Smooth muscle cell of the coronary artery (primary cell): ENCODE results near the gene SLC17A7. TPM values are rescaled to one million over a fixed set of nuclear protein-coding genes. Genes with fewer than 3 reads are reported as not detected.

Source experiments
- total RNA-seq: library from RNA; depleted of rRNA; stranded (reverse); fragments of >200 nt; gene quantifications from 2 replicates; pipeline ENCODE4 v1.2.3, GENCODE V29; 2014; ENCODE audit warnings: low replicate concordance

SLC17A7 gene
- 0.08 and 0.12 TPM in 2 replicates for total RNA-seq

DNA sequence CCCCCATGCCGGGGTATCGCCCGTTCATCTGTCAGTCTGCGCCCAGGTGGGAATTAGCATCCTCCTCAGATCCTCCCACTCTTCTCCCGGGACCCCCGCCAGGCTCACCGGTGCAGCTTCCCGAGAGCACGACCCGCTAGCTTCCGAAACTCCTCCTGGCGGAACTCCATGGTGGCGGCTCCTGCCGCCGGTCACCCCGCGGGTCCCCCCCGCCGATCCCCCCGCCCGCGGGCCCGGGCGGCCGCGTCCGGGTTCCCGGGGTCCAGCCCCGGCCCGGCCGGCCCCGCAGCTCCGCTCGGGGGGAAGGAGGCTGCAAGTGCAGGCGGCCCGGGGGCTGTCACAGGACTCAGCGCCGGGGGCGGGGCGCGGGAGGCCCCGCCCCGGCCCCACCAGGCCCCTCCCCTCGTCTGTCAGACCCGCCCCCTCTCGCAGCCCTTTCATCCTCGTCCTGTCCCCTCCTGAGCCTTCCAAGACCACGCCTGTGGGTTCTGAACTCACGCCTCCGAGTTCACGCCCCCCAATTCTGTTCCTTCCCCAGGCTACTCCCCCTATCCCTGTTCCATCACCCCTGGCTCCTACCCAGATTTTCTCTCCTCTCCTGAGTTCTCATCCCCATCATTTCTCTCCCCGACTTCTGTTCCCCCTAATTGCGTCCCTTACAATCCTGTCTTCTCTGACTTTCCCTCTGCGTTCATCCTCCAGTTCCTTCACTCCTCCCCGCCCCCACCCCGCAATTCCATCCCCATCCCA is at the start of gene SLC17A7:
Gene SLC17A7, minus strand, starts transcription at position 318 of the 750 bp plus-strand sequence. Its CDS starts 148 bp downstream, at position 170.

DNA sequence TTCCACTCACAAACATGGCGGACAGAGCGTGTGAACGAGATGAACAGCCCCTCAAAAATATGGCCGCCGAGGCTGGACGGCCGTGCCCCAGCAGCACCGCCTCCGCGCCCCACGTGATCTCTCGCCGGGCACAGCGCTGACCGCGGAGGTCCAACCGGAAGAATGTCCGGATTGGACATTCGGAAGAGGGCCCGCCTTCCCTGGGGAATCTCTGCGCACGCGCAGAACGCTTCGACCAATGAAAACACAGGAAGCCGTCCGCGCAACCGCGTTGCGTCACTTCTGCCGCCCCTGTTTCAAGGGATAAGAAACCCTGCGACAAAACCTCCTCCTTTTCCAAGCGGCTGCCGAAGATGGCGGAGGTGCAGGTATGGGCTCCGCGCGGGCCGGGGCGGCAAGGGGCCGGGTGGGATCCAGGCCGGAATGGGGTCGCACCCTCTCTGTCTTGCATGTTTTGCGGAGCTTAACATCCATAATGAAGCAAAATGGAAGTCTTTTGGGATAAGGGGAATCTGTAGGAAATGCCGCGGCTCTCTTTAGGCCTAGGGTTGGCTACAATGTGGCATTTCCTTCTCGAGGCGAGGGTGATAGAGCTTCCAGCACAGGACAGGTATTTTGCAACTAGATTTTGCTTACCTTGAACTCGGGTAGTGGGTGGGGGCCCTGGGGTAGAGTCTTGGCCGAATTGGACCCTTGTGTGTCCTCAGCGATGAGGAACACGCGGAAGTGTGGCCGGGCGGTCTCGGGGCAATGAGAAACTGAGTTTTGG is 46.1 kb upstream of the SLC17A7 start, which contains the start of gene RPL13A:
Gene RPL13A, plus strand, starts transcription at position 332 of the 769 bp plus-strand sequence. Its CDS starts 22 bp downstream, at position 354.

DNA sequence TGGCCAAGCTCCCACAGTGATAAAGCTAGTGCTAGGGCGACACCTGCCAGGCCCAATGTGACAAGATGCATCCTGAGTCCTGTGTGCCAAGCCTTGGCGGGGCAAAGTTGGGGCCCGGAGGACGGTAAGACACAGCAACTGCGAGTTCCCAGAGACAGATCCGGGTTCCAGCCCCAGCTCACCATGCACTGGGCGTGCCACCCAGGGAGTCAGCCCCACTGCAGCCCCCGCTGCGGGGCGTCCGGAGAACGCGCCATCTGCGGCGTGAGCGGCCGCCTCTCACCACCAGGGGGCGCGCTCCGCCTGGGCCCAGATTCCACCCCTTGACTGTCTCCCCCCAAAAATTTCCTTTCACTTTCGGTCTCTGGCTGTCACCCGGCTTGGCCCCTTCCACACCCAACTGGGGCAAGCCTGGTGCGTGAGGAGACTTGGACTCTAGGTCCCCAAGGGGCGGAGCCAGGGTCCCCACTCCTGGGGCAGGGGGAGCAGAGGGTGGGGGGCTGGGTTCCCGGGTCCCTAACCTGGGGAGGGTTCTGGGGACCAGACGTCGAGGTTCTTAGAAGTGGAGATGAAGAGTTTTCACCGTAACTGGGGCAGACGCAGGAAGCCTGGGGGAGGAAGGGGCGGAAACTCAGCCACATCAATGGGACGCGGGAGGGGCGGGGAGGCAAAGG is 32.7 kb upstream of the SLC17A7 start, which contains the start of gene FLT3LG:
Gene FLT3LG, plus strand, starts transcription at position 348 of the 674 bp plus-strand sequence. CDS start 425 bp downstream, outside the sequence.

DNA sequence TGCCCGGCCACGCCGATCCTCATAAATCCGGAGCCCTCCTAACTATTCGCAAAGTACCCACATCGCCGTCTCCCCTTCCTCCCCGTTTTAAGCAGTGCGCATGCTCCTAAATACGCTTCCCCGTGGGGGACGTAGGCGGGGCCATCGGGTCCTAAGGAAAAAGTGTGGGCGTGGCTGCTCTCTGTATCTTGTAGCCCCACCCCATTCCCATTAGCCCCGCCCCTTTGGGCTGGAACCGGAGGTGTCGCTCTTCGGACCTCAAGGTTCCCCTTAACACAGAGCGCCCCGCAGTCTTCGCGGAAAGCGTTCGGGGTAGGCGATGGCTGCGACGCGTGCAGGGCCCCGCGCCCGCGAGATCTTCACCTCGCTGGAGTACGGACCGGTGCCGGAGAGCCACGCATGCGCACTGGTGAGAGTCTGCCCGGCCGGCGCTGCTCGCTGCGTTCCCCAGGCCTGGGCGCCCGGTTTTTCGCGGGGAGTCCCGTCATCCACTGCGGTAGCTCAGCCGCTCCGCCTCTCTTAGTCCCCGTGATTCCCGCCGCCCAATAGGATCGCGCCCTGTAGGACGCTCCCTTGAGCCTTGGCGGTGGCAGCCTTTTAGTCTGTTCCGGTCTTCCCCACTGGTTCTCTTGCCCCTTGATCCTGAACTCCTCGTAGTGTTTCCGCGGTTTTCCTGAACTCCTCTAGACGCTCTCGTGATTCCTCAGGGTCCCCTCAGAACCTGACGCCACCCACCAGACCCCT is 11.9 kb upstream of the SLC17A7 start, which contains the start of gene ALDH16A1:
Gene ALDH16A1, plus strand, starts transcription at position 213 of the 744 bp plus-strand sequence. Its CDS starts 107 bp downstream, at position 320.

DNA sequence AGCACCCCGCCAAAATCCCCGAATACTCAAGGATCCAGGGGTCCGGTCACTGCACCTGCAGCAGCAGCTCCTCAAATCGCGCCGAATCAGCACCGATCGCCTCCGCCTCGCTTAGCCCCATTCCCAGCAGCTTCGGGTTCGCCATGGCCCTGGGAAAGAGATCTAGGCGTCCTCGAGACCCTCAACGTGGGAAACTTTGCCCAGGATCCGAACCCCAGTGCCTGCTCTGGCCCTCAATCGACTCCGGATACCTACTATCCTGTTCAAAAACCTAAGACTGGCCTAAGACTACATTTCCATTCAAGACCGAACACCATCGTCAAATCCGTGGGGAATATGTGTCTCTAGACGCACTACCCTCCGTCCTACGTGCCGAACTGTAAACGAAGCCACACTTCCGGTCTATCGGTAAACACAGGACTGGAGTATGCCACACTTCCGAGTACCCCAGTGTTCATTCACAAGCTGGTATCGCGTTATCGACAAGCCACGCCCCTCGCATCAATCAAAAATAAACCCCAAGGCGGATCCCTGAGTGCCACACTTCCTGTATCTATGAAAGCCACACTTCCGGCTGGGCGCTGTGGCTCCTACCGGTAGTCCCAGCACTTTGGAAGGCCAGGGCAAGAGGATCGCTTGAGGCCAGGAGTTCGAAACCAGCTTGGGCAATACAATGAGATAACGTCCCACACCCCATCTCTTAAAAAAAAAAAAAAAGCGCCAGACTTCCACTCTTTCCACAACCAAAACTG is 10.3 kb upstream of the SLC17A7 start, which contains the start of gene PIH1D1:
Gene PIH1D1, minus strand, starts transcription at position 385 of the 752 bp plus-strand sequence. Its CDS starts 240 bp downstream, at position 145.

DNA sequence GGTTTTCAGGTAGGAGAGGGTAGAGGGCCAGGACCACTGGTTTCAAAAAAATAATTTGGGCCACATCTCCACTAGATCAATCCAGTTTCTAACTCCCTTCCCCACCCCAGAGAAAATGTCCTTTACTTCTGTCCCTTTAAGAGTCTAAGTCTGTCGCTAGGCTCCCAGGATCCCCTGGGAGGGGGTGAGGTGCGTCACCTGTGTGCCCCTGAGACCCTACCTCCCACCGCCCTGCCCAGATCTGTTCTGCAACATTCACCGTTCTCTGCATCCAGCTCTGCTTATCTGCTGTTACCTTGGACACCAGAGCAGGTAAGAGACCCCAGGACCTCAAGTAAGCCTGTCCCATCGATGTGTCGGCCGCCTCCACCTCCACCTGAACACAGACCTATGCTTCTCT is 16.1 kb downstream of the SLC17A7 start, which contains the start of gene GFY:
Gene GFY, plus strand, starts transcription at position 211 of the 400 bp plus-strand sequence. CDS start 1,043 bp downstream, outside the sequence.

DNA sequence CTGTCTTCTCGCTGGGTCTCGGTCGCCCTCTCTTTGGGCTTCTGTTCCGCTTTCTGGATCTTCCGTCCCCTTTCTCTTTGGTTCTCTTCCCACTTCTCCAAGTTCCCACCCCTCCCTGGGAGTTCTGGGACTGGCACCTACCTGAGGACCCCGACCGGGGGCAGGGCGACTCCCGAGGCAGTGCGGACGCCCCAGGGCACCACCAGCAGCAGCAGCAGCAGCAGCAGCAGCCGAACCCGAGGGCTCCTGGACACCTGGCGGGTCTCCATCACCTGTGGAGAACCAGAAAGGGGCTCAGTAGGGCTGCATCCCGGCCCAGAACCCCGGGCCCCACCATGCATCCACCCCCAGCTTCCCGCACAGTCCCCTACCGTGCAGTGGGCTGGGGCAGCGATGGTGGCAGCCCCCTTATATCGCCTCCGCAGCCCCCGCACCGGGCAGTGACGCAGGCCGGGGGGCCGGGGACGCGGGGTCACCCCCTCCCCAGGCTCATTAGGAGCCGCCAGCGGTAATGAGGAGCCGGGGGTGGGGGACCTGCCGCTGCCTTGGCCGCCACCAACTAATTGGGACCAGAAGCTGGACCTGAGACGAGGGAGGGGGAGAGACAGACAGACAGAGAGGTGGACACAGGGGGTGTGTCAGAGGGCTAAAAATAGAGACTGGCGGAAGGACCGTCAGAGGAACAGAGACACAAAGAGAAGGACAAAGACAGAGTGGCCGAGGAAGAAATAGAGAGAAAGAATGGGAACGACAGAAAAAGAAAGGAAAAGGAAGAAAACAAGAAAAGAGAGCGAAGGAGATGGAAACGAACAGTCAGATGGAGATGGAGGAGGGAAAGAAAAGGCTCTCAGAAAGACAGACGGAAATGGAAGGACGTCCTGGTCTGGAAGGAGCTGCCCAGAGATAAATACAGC is 18.0 kb downstream of the SLC17A7 start, which contains the start of gene PTH2:
Gene PTH2, minus strand, starts transcription at position 371 of the 914 bp plus-strand sequence. Its CDS starts 102 bp downstream, at position 269.

DNA sequence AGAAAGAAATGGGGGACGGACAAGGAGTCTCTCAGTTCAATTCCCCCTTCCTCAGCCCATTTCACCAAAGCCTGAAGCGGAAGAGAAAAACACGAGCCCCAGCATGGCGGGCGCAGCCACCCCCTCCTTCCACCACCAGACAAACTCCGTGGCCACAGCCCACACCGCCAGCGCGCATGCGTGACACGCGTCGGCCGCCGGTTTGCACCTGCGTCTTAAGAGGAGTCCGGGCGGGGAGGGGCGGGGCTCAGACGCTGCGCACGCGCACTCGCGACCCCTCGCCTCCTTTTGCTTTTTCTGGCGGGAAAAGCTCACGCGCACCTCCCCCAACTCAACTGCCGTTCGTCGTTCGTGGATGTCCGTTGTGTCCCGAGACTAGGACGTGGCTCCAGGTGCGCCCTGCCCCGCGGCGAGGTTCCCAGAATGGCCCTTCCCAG is 53.4 kb downstream of the SLC17A7 start, which contains the start of gene KASH5:
Gene KASH5, plus strand, starts transcription at position 314 of the 437 bp plus-strand sequence. CDS start 2,635 bp downstream, outside the sequence.

Other genes with a start within 250 kb of the SLC17A7 start
- gene SLC6A16, start 116.3 kb downstream of the SLC17A7 start, total RNA-seq = 0.08 TPM in 1 of 2 replicates, not detected in the other
- not detected in 2 replicates for gene CD37, start 106.1 kb downstream of the SLC17A7 start, total RNA-seq
- 6.4 and 31.6 TPM in 2 replicates for gene TEAD2, start 79.1 kb downstream of the SLC17A7 start, total RNA-seq
- gene DKKL1, start 77.7 kb downstream of the SLC17A7 start, total RNA-seq = 0.23 TPM in 1 of 2 replicates, not detected in the other
- gene KASH5, start 53.3 kb downstream of the SLC17A7 start, total RNA-seq = not detected in 2 replicates
- not detected in 2 replicates for gene PTH2, start 18.1 kb downstream of the SLC17A7 start, total RNA-seq
- not detected in 2 replicates for gene GFY, start 16.1 kb downstream of the SLC17A7 start, total RNA-seq
- gene PIH1D1, start 10.3 kb upstream of the SLC17A7 start, total RNA-seq = 115 and 116 TPM in 2 replicates
- gene ALDH16A1, start 11.7 kb upstream of the SLC17A7 start, total RNA-seq = 19.8 and 32.2 TPM in 2 replicates
- 1.9 and 3.0 TPM in 2 replicates for gene FLT3LG, start 32.7 kb upstream of the SLC17A7 start, total RNA-seq
- 2,421 and 3,942 TPM in 2 replicates for gene RPL13A, start 46.1 kb upstream of the SLC17A7 start, total RNA-seq
- 3,953 and 4,004 TPM in 2 replicates for gene RPS11, start 54.9 kb upstream of the SLC17A7 start, total RNA-seq
- gene FCGRT, start 71.1 kb upstream of the SLC17A7 start, total RNA-seq = 42.0 and 49.7 TPM in 2 replicates
- gene RCN3, start 86.5 kb upstream of the SLC17A7 start, total RNA-seq = 288 and 330 TPM in 2 replicates
- 95.9 and 120 TPM in 2 replicates for gene NOSIP, start 139.0 kb upstream of the SLC17A7 start, total RNA-seq
- 0.12 and 0.83 TPM in 2 replicates for gene PRRG2, start 139.8 kb upstream of the SLC17A7 start, total RNA-seq
- gene PRR12, start 149.7 kb upstream of the SLC17A7 start, total RNA-seq = 1.1 and 1.2 TPM in 2 replicates
- 53.2 and 59.3 TPM in 2 replicates for gene RRAS, start 198.6 kb upstream of the SLC17A7 start, total RNA-seq
- 5.1 and 9.2 TPM in 2 replicates for gene SCAF1, start 200.7 kb upstream of the SLC17A7 start, total RNA-seq
- gene IRF3, start 224.3 kb upstream of the SLC17A7 start, total RNA-seq = 48.9 and 55.8 TPM in 2 replicates
- 2.2 and 3.0 TPM in 2 replicates for gene BCL2L12, start 224.4 kb upstream of the SLC17A7 start, total RNA-seq
- gene PRMT1, start 235.7 kb upstream of the SLC17A7 start, total RNA-seq = 531 and 544 TPM in 2 replicates
- 0.15 and 0.59 TPM in 2 replicates for gene ADM5, start 248.1 kb upstream of the SLC17A7 start, total RNA-seq
- gene CPT1C, start 249.6 kb upstream of the SLC17A7 start, total RNA-seq = 11.7 and 21.6 TPM in 2 replicates